Activated CD8-positive, alpha-beta memory T cell treated with anti-CD3 and anti-CD28 coated beads, Interleukin-2, amount 50 U/mL, for 48 hours (primary cell): ENCODE data around the gene GINS2.

ENCODE experiments used
- DNase-seq: peaks from one replicate; pipeline ENCODE4 v3.0.0-alpha.2; 2020

Gene GINS2

DNA sequence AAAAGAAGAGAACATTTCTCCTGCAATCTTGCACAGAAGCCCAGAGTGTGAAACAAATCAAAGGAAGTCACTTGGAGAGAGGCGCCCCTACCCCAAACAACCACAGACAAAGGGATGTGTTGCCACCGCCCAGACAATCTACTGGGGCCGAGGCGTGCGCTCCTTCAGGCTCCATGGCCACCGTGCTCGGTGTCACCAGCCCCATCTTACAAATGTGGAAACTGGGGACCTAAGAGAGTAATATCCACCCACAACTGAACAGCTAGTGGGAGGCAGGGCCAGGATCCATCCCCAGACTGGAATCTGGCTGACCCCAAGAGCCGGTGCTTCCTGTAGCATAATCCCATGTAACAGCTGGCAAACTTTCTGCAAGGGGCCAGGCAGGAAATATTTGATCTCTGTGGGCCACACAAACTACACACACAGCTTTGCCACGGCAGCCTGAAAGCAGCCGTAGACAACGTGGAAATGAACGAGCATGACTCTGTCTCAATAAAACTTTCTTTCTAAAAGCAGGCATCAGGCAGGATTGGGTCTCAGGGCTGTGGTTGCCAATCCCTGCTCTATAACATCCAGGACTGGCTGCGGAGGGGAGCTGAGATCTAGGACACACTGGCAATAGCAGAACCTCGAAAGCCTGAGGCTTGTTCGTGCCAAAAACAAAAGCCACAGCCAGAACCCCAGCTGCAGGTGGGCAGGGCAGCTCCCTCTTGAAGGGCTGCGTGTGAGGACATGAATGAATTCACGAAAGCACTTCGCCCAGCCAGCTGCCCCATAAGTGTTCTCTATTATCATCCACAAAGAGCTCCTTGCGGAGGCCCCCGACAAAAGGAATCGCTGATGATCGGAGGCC is 26.6 kb upstream of the GINS2 start:
- no peak for DNase-seq

- no peak for DNase-seq
Observed at GRCh38 chr16:85712801-85713200, 24.0 kb upstream of the GINS2 start.

DNA sequence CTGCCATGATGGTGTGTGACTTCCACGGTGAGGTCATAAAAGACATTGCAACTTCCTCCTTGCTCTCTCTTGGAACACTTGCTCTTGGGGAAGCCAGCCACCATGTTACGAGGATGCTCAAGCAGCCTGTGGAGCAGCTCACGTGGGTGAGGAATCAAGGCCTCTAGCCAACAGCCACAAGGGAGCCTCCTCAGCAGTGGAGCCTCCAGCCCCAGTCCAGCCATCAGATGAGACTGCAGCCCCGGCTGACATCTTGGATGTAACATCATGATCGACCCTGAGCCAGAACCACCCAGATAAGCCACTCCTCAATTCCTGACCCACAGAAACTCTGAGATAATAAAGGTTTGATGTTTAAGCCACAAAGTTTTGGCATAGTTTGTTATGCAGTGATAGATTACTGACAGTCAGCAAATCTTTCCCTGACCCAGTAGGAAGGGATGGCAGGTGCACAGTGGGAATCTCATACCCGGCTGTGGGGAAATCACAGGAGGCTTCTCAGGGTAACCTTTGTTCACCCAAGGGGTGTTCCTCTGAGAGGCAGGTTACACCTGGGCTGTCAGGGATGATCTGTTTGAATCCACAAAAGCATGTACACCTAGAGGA is 23.3 kb upstream of the GINS2 start:
- no peak for DNase-seq

DNA sequence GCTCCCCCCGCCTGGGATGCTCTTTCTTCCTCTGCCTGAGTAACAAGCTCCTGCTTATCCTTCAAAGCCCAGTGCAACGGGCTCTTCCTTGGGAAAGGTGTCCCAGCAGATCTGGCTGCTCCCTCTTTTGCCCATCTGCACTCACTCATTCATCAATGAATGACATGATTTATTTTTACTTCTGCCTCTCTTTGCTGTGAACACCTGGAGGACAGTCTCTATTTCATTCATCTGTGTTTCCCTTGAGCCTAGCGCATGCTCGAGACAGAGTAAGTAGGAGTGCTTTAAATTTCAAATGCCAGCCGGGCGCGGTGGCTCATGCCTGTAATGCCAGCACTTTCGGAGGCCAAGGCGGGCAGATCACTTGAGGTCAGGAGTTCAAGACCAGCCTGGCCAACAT is 22.0 kb upstream of the GINS2 start:
- DNase-seq = no peak

DNA sequence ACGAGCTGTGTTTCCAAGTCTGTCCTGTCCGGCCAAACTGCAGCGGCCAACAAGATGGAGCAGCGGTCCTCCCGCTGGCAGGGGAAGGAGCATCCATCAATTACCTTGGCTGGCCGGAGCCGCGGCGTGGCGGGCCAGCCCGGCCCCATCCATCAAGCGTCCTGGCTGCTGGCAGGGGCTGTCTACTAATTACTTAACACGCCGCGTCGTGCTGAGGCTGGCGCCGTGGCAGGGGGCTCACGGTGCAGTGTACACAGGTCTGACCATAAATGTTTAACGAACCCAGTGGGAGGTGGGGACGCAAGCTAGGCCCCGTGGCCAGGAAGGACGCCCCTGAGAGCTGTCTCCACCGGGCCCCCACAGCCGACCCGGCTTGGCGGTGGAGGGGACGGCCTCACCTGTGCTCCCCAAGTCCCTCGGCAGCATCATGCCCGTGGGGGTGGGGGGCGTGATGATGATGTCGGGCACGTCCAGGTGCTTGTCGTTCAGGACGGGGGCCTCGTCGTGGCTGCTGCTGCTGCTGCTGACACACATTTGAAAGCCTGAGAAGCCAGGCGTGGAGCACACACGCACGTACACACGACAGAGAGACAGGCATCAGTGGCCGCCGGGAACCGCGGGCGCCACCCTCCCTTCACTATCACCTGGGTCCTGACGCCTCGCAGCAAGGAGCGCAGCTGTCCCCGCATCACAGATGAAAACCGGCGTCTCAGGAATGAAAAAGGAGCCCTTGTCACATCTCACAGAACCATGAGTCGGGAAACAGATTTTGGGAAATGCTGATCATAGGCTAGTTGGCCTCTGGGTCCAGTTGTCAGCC is 21.2 kb upstream of the GINS2 start:
- DNase-seq = no peak

- DNase-seq = no peak
Observed at GRCh38 chr16:85708338-85708737, 19.6 kb upstream of the GINS2 start.

GRCh38 chr16:85707528-85708095 is 18.9 kb upstream of the GINS2 start:
- no peak for DNase-seq

GRCh38 chr16:85706449-85707034 is 17.8 kb upstream of the GINS2 start:
- no peak for DNase-seq

- DNase-seq = no peak
Observed at GRCh38 chr16:85704900-85705846, 16.4 kb upstream of the GINS2 start.

DNA sequence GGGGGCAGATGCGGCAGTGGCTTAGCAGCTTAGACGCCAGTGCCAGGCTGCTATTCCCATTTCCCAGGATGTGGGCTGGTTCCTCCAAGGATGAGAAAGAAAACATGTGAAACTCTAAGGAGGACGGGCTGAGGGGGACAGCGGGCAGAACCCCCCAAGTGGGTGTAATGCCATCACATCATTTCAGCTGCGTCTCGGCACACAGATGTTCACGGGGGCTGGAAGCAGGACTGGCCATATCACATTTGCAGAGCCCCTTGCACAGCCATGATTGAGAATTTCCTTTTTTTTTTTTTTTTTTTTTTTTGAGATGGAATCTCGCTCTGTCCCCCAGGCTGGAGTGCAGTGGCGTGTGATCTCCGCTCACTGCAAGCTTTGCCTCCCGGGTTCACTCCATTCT is 15.3 kb upstream of the GINS2 start:
- no peak for DNase-seq

GRCh38 chr16:85699628-85700027 is 10.9 kb upstream of the GINS2 start:
- no peak for DNase-seq

GRCh38 chr16:85698935-85699558 is 10.3 kb upstream of the GINS2 start:
- DNase-seq = no peak

DNA sequence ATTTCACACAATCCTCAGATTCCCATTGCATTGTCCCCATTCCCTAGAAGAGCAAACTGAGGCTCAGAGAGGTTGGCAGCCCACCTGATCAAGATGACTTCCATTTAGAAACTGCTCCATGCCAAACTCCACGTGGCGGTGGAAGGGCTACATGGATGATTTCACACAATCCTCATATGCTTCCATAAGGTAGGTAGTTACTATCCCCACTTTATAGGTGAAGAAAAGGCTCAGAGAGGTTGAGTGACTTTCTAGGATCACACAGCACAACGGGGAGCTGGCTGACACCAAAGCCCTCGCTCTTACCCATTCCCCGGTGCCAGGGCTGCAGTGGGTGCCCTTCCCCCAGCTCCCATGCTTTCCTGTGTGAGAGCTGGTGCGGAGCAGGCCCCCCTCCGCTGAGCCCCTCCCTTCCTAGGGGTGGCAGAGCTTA is 9.7 kb upstream of the GINS2 start:
- no peak for DNase-seq

GRCh38 chr16:85697431-85697830 is 8.7 kb upstream of the GINS2 start:
- no peak for DNase-seq

GRCh38 chr16:85696781-85697180 is 8.0 kb upstream of the GINS2 start:
- no peak for DNase-seq

GRCh38 chr16:85695196-85696128 is 6.7 kb upstream of the GINS2 start:
- DNase-seq = no peak

GRCh38 chr16:85690469-85691064 is 1.8 kb upstream of the GINS2 start:
- no peak for DNase-seq

DNA sequence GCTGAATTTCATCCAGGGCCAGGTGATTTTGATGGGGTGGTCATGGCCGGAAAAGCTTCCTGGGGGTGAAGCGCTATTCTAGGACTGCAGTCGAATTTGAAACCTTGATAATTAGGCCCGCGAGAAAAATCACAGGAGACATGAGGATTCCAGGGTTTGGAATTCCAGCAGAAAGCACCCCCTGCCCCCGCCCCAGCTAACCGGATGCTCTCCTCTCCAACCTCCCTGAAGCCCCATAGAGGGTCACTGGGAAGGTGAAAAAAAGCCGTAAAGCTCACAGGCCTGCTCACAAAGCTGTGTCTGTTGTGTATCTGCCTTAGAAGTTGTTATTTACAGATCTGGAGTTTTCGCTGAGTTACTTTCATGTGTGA is 1.2 kb upstream of the GINS2 start:
- DNase-seq = no peak

DNA sequence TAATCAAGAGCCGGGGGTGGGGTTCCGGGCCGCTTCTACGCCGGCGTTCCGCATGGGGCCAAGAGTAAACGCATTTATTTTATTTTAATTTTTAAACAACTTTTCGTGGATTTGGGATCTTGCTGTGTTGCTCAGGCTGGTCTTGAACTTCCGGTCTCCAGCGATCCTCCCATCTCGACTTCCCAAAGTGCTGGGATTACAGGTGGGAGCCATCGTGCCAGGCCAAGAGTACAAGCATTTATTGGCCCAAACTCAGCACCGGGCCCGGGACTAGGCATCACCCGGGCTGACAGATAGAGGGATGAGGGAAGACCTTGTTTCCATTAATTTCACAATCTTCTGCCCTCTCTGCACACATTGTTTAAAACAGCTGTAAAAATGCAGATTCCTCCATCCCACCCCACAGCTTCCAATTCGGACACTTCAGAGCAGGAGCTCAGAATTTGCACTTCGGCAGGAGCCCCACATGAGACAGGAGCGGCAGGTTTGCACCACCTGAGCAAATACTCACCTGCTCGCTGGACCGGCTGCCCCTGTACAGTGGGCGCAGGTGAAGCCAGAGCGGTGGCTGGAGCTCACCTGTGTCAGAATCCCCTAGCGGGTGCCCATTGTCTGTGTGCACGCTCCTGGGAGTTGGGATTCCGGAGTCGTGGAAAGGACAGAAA is 663 bp upstream of the GINS2 start:
- DNase-seq = no peak
